ENCODE measurements around the gene ZGPAT. TPM values are rescaled to one million over a fixed set of nuclear protein-coding genes. Genes with fewer than 3 reads are reported as not detected.

ZGPAT gene
- total and polyA plus RNA-seq, 2 of the 13 experiments (the other 11 are each of a cell fraction or from before 2014, with no cell fraction given) = 23.0 to 41.9 TPM

DNA sequence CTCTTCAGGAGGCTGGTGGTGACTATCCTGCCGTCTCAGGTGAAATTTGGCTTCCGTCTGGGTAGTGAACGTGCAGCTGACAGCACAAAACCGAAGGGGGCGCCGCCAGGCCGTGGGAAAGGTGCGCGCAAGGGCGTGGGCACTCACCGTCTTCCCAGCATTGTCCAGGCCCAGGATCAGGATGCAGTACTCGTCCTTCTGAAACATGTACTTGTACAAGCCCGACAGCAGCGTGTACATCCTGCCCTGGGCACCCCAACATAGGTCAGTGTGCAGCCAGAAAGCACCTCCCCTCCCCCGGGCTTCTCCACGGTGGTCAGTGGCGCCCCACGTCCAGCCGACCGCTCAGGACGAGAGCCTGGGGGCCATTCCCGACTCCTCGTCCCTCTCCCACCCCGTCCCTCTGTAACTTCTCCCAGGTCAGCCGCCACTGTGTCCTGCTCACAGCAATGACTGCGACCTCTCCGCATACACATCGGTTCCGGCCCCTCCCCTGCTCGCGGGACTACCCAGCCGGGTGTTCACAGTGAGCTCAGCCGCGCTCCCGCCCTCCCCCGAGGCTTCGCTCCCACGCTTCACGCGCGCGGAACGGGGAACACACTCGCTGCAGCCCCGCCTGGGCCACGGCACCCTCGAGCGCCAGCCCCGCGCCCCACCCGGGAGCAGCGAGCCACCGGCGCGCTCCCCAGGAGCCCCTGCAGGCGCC lies 834 bp upstream of the ZGPAT start:
- peak; percentile 93 for FAIRE-seq
- ChIA-PET POLR2A (interaction anchor here (0.6 to 12.4 kb wide), 22 partner anchors 9 to 348 kb away, joined by 3 to 190 read pairs (median 7); partner anchors contain the start of genes GMEB2, LIME1, PRPF6 and RTEL1), CTCF (ENCODE audit: low intra/inter-chr PET ratio, low total read pairs) (interaction anchor here (1.1 to 3.2 kb wide), 6 partner anchors 31 to 267 kb away, joined by 4 to 15 read pairs (median 6); partner anchors contain the start of genes LIME1 and TPD52L2)
- Histone ChIP-seq H3K4me3 (replicated peaks in 1 of 3; ENCODE audit: insufficient read depth in 1 of 3, low read depth in 2 of 3, low read length in 3 of 3) (peak overlapping the region; percentile 79 to 99 (median 99)), H3K27me3 (ENCODE audit: control insufficient read depth in 1 of 2, insufficient read depth in 2 of 2, low read length in 2 of 2) (no peaks in the 10 kb centered on the region; a peak in 1 of 5 replicates), H3K4me1 (ENCODE audit: insufficient read depth, low read length) (peaks cover 36% of the 10 kb centered on the region), H3K79me2 (ENCODE audit: insufficient read depth, low read length) (peaks cover 58% of the 10 kb centered on the region), H3K9me3 (ENCODE audit: low read length) (no peaks in the 10 kb centered on the region), H3K4me2 (ENCODE audit: low read depth, low read length) (peak overlapping the region; percentile 96), H4K20me1 (ENCODE audit: insufficient read depth, low read length) (peaks cover 10% of the 10 kb centered on the region; the same call in 1 of the 2 replicates), H3K9ac (ENCODE audit: insufficient read depth, low read depth, low read length) (peak overlapping the region; percentile 97), H3K36me3 (replicated peaks in 1 of 2; ENCODE audit: control insufficient read depth in 1 of 2, insufficient read depth in 2 of 2, low read length in 2 of 2) (peaks cover 25 to 58% of the 10 kb centered on the region in 2 experiments), H3K27ac (ENCODE audit: extremely low read length, insufficient read depth, low read length) (peak overlapping the region; percentile 81), H2AFZ (ENCODE audit: low read length) (no peak overlapping the region)
- peak; percentile 77 for DNase-seq (ENCODE audit: low spot score)
- peak; percentile 71 for ATAC-seq
- under 1% methylated on average over 39 of the region's 56 CpGs for WGBS (ENCODE audit: low lambda C conversion rate)
- BruUV-seq (replicated peaks) = no TSS peak
- intact Hi-C loops (cut with micrococcal nuclease; ENCODE audit: unreplicated experiment) (loop anchor here (1.0 to 2.0 kb wide), 3 partner anchors 34 to 158 kb away; partner anchors contain the start of gene TPD52L2), in situ Hi-C loops (cut with HindIII; ENCODE audit: extremely low pct_ligation_motif_present, low pct_unique_long_range_greater_than_20kb) (loop anchor here (5.0 to 10.0 kb wide), 3 partner anchors 35 to 150 kb away; no protein-coding TSS in a partner anchor)
- TF ChIP-seq ZMAT3 (CRISPR knock-in tag; conservative IDR thresholded peaks at IDR 0.05) (no peak; the same call in 1 of the 2 replicates), PHF21A (CRISPR knock-in tag; IDR thresholded peaks at IDR 0.05) (peak; percentile 53), DNMT3B (CRISPR knock-in tag; conservative IDR thresholded peaks at IDR 0.05) (no peak), SAP130 (CRISPR knock-in tag; IDR thresholded peaks at IDR 0.05; ENCODE audit: low read depth) (peak; percentile 87), ZNF234 (CRISPR knock-in tag; conservative IDR thresholded peaks at IDR 0.05) (no peak; the same call in 1 of the 2 replicates), MAFK (conservative IDR thresholded peaks at IDR 0.05 in 1 of 2, IDR thresholded peaks at IDR 0.05 in 1 of 2; ENCODE audit: low read length in 2 of 2) (peak; percentile 40 to 51; a peak in 3 of 4 replicates), ZNF703 (CRISPR knock-in tag; IDR thresholded peaks at IDR 0.05; ENCODE audit: borderline replicate concordance) (no peak; the same call in 1 of the 2 replicates), RAD21 (CRISPR knock-in tag; IDR thresholded peaks at IDR 0.05) (peak; percentile 99), PPARG (CRISPR knock-in tag; conservative IDR thresholded peaks at IDR 0.05) (peak; percentile 37; the same call in 1 of the 2 replicates)
- TF ChIP-seq, protein P1, sequence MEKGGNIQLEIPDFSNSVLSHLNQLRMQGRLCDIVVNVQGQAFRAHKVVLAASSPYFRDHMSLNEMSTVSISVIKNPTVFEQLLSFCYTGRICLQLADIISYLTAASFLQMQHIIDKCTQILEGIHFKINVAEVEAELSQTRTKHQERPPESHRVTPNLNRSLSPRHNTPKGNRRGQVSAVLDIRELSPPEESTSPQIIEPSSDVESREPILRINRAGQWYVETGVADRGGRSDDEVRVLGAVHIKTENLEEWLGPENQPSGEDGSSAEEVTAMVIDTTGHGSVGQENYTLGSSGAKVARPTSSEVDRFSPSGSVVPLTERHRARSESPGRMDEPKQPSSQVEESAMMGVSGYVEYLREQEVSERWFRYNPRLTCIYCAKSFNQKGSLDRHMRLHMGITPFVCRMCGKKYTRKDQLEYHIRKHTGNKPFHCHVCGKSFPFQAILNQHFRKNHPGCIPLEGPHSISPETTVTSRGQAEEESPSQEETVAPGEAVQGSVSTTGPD (CRISPR knock-in tag; IDR thresholded peaks at IDR 0.05) = no peak
- TF ChIP-seq, protein P2, sequence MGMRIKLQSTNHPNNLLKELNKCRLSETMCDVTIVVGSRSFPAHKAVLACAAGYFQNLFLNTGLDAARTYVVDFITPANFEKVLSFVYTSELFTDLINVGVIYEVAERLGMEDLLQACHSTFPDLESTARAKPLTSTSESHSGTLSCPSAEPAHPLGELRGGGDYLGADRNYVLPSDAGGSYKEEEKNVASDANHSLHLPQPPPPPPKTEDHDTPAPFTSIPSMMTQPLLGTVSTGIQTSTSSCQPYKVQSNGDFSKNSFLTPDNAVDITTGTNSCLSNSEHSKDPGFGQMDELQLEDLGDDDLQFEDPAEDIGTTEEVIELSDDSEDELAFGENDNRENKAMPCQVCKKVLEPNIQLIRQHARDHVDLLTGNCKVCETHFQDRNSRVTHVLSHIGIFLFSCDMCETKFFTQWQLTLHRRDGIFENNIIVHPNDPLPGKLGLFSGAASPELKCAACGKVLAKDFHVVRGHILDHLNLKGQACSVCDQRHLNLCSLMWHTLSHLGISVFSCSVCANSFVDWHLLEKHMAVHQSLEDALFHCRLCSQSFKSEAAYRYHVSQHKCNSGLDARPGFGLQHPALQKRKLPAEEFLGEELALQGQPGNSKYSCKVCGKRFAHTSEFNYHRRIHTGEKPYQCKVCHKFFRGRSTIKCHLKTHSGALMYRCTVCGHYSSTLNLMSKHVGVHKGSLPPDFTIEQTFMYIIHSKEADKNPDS (CRISPR knock-in tag; IDR thresholded peaks at IDR 0.05) = 0 out of 2 replicates have a peak, but pooled peaks have one; percentile 46
- TF ChIP-seq, protein P3, sequence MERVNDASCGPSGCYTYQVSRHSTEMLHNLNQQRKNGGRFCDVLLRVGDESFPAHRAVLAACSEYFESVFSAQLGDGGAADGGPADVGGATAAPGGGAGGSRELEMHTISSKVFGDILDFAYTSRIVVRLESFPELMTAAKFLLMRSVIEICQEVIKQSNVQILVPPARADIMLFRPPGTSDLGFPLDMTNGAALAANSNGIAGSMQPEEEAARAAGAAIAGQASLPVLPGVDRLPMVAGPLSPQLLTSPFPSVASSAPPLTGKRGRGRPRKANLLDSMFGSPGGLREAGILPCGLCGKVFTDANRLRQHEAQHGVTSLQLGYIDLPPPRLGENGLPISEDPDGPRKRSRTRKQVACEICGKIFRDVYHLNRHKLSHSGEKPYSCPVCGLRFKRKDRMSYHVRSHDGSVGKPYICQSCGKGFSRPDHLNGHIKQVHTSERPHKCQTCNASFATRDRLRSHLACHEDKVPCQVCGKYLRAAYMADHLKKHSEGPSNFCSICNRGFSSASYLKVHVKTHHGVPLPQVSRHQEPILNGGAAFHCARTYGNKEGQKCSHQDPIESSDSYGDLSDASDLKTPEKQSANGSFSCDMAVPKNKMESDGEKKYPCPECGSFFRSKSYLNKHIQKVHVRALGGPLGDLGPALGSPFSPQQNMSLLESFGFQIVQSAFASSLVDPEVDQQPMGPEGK (CRISPR knock-in tag; IDR thresholded peaks at IDR 0.05) = peak; percentile 70
- TF ChIP-seq, protein P4, sequence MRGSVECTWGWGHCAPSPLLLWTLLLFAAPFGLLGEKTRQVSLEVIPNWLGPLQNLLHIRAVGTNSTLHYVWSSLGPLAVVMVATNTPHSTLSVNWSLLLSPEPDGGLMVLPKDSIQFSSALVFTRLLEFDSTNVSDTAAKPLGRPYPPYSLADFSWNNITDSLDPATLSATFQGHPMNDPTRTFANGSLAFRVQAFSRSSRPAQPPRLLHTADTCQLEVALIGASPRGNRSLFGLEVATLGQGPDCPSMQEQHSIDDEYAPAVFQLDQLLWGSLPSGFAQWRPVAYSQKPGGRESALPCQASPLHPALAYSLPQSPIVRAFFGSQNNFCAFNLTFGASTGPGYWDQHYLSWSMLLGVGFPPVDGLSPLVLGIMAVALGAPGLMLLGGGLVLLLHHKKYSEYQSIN (CRISPR knock-in tag; IDR thresholded peaks at IDR 0.05; ENCODE audit: borderline replicate concordance) = 0 out of 2 replicates have a peak, but pooled peaks have one; percentile 21
